ENCODE data around the gene TMEM143. TPM values are rescaled to one million over a fixed set of nuclear protein-coding genes. Genes with fewer than 3 reads are reported as not detected.
"Not testable (repeated sequence)": the region's sequence is repeated elsewhere in the genome, so short reads cannot be mapped to it uniquely, and the experiment has no call there.

The TMEM143 gene
- total and polyA plus RNA-seq, 10 of the 15 experiments (the other 5 are each of a cell fraction or from before 2014, with no cell fraction given), result 1.5 to 19.5 (median 10.1) TPM

DNA sequence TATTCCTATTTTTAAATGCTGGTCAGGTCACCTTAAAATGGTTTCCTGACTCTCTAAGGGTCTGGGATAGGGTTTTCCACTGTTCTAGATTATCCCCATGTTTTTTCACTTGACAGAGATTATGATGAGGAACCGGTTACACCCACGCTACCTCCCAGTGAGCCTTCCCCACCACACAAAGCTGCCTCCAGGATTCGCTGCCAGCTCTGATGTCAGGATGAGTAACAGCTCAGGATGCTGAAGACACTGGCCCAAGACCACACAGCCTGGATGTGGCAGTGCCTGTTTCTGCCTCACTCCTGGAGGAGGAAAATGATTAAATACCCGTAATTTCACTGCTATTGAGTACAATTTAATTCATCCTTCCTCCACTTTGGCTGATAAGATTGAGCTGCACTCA, 70.9 kb downstream of the TMEM143 start (continued):
- TF ChIP-seq, protein P1, sequence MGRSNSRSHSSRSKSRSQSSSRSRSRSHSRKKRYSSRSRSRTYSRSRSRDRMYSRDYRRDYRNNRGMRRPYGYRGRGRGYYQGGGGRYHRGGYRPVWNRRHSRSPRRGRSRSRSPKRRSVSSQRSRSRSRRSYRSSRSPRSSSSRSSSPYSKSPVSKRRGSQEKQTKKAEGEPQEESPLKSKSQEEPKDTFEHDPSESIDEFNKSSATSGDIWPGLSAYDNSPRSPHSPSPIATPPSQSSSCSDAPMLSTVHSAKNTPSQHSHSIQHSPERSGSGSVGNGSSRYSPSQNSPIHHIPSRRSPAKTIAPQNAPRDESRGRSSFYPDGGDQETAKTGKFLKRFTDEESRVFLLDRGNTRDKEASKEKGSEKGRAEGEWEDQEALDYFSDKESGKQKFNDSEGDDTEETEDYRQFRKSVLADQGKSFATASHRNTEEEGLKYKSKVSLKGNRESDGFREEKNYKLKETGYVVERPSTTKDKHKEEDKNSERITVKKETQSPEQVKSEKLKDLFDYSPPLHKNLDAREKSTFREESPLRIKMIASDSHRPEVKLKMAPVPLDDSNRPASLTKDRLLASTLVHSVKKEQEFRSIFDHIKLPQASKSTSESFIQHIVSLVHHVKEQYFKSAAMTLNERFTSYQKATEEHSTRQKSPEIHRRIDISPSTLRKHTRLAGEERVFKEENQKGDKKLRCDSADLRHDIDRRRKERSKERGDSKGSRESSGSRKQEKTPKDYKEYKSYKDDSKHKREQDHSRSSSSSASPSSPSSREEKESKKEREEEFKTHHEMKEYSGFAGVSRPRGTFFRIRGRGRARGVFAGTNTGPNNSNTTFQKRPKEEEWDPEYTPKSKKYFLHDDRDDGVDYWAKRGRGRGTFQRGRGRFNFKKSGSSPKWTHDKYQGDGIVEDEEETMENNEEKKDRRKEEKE (IDR thresholded peaks at IDR 0.05), result no peak
- no peak for TF ChIP-seq RCOR1 (conservative IDR thresholded peaks at IDR 0.05; ENCODE audit: low read depth, low read length)
- TF ChIP-seq, protein P2, sequence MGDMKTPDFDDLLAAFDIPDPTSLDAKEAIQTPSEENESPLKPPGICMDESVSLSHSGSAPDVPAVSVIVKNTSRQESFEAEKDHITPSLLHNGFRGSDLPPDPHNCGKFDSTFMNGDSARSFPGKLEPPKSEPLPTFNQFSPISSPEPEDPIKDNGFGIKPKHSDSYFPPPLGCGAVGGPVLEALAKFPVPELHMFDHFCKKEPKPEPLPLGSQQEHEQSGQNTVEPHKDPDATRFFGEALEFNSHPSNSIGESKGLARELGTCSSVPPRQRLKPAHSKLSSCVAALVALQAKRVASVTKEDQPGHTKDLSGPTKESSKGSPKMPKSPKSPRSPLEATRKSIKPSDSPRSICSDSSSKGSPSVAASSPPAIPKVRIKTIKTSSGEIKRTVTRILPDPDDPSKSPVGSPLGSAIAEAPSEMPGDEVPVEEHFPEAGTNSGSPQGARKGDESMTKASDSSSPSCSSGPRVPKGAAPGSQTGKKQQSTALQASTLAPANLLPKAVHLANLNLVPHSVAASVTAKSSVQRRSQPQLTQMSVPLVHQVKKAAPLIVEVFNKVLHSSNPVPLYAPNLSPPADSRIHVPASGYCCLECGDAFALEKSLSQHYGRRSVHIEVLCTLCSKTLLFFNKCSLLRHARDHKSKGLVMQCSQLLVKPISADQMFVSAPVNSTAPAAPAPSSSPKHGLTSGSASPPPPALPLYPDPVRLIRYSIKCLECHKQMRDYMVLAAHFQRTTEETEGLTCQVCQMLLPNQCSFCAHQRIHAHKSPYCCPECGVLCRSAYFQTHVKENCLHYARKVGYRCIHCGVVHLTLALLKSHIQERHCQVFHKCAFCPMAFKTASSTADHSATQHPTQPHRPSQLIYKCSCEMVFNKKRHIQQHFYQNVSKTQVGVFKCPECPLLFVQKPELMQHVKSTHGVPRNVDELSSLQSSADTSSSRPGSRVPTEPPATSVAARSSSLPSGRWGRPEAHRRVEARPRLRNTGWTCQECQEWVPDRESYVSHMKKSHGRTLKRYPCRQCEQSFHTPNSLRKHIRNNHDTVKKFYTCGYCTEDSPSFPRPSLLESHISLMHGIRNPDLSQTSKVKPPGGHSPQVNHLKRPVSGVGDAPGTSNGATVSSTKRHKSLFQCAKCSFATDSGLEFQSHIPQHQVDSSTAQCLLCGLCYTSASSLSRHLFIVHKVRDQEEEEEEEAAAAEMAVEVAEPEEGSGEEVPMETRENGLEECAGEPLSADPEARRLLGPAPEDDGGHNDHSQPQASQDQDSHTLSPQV (IDR thresholded peaks at IDR 0.05), result no peak
- TF ChIP-seq BACH1 (IDR thresholded peaks at IDR 0.05; ENCODE audit: borderline replicate concordance), result no peak
- TF ChIP-seq RB1 (IDR thresholded peaks at IDR 0.05; ENCODE audit: borderline replicate concordance), result no peak
- TF ChIP-seq, protein P3, sequence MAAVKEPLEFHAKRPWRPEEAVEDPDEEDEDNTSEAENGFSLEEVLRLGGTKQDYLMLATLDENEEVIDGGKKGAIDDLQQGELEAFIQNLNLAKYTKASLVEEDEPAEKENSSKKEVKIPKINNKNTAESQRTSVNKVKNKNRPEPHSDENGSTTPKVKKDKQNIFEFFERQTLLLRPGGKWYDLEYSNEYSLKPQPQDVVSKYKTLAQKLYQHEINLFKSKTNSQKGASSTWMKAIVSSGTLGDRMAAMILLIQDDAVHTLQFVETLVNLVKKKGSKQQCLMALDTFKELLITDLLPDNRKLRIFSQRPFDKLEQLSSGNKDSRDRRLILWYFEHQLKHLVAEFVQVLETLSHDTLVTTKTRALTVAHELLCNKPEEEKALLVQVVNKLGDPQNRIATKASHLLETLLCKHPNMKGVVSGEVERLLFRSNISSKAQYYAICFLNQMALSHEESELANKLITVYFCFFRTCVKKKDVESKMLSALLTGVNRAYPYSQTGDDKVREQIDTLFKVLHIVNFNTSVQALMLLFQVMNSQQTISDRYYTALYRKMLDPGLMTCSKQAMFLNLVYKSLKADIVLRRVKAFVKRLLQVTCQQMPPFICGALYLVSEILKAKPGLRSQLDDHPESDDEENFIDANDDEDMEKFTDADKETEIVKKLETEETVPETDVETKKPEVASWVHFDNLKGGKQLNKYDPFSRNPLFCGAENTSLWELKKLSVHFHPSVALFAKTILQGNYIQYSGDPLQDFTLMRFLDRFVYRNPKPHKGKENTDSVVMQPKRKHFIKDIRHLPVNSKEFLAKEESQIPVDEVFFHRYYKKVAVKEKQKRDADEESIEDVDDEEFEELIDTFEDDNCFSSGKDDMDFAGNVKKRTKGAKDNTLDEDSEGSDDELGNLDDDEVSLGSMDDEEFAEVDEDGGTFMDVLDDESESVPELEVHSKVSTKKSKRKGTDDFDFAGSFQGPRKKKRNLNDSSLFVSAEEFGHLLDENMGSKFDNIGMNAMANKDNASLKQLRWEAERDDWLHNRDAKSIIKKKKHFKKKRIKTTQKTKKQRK (IDR thresholded peaks at IDR 0.05; ENCODE audit: low read depth, low read length), result no peak
- TF ChIP-seq, protein P4, sequence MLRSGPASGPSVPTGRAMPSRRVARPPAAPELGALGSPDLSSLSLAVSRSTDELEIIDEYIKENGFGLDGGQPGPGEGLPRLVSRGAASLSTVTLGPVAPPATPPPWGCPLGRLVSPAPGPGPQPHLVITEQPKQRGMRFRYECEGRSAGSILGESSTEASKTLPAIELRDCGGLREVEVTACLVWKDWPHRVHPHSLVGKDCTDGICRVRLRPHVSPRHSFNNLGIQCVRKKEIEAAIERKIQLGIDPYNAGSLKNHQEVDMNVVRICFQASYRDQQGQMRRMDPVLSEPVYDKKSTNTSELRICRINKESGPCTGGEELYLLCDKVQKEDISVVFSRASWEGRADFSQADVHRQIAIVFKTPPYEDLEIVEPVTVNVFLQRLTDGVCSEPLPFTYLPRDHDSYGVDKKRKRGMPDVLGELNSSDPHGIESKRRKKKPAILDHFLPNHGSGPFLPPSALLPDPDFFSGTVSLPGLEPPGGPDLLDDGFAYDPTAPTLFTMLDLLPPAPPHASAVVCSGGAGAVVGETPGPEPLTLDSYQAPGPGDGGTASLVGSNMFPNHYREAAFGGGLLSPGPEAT (IDR thresholded peaks at IDR 0.05; ENCODE audit: low read depth), result no peak
- no peak for TF ChIP-seq TCF7 (IDR thresholded peaks at IDR 0.05; ENCODE audit: borderline replicate concordance)
- no peak for TF ChIP-seq MEF2B (IDR thresholded peaks at IDR 0.05; ENCODE audit: partially characterized antibody, poor library complexity, severe bottlenecking)

DNA sequence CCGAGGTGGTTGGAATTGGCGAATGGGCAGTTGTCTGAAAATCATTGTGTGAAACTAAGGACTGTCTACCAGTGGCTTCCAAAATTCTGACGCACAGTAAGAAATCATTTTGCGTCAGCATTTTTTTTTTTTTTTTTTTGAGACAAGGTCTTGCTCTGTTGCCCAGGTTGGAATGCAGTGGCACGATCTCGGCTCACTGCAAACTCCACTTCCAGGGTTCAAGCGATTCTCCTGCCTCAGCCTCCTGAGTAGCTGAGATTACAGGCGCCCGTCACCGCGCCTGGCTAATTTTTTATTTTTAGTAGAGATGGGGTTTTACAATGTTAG, 72.3 kb downstream of the TMEM143 start:
- RAD21 ChIA-PET (ENCODE audit: unreplicated experiment), result interaction anchor here (0.7 to 1.6 kb wide), 2 partner anchors 43 to 293 kb away, joined by 3 to 4 read pairs; no protein-coding TSS in a partner anchor
- 17% methylated on average over 11 of the region's 11 CpGs for WGBS (ENCODE audit: insufficient coverage, insufficient replicate concordance, low lambda C conversion rate, missing lambda C conversion rate)
- POLR2A ChIA-PET; H3K27ac ChIP-seq (ENCODE audit: control insufficient read depth, insufficient read depth); H3K9ac ChIP-seq (ENCODE audit: control insufficient read depth, insufficient read depth, low read length); H3K36me3 ChIP-seq (ENCODE audit: control insufficient read depth in 2 of 2, insufficient read depth in 2 of 2, low read length in 1 of 2); H3K9me3 ChIP-seq (replicated peaks; ENCODE audit: control insufficient read depth, insufficient read depth, low read length); H3K4me1 ChIP-seq (ENCODE audit: control insufficient read depth, insufficient read depth, low read length); ATAC-seq; DNase-seq (ENCODE audit: low read depth, low spot score); H3K27me3 ChIP-seq (replicated peaks in 1 of 2; ENCODE audit: control insufficient read depth in 2 of 2, insufficient read depth in 2 of 2, low read length in 1 of 2); BruUV-seq (replicated peaks); H2AFZ ChIP-seq (ENCODE audit: control insufficient read depth, low read depth, low read length); H3K79me2 ChIP-seq (ENCODE audit: control insufficient read depth, insufficient read depth, low read length); H4K20me1 ChIP-seq (ENCODE audit: control insufficient read depth, insufficient read depth); FAIRE-seq: not testable (repeated sequence)
- intact Hi-C loops (cut with micrococcal nuclease; ENCODE audit: unreplicated experiment) (loop anchor here (1.0 kb wide), 1 partner anchor 24 kb away; no protein-coding TSS in a partner anchor), in situ Hi-C loops (cut with MboI) (loop anchor here (10.0 kb wide), 1 partner anchor 327 kb away; no protein-coding TSS in a partner anchor)
- SMC1A ChIA-PET (ENCODE audit: uncharacterized antibody, unreplicated experiment), result interaction anchor here (1.0 kb wide), 1 partner anchor 89 kb away, joined by 3 read pairs; no protein-coding TSS in a partner anchor
- CTCF ChIA-PET, result interaction anchor here (0.7 to 3.8 kb wide), 3 partner anchors 10 to 26 kb away, joined by 4 to 23 read pairs (median 4); no protein-coding TSS in a partner anchor
- H3K4me2 ChIP-seq (ENCODE audit: control insufficient read depth, insufficient read depth), result peak overlapping the region; percentile 69
- H3K4me3 ChIP-seq, result peak overlapping the region; percentile 41; the same call in 1 of the 2 replicates

Measured in GM12878 (cell line).